Head of caudate nucleus (tissue), 42 donors: ENCODE data around the gene TMEM147.
A peak's percentile ranks its signal among the peaks of the same experiment; 100 is the strongest.
"Not testable (repeated sequence)": the region's sequence is repeated elsewhere in the genome, so short reads cannot be mapped to it uniquely, and the experiment has no call there.

Experiments
- DNase-seq, 42 donors: peaks; one replicate each; pipeline versions ENCODE4 v3.0.0 to v3.0.0-alpha.2; 2020 to 2021; ENCODE audit warnings: mixed read lengths in 7 of 42
- intact Hi-C: fragments of 100-400 bp; cut with DNase I; formaldehyde crosslinking; loops from one replicate; pipeline ENCODE4 v1.15.0; 2022

The TMEM147 gene

DNA sequence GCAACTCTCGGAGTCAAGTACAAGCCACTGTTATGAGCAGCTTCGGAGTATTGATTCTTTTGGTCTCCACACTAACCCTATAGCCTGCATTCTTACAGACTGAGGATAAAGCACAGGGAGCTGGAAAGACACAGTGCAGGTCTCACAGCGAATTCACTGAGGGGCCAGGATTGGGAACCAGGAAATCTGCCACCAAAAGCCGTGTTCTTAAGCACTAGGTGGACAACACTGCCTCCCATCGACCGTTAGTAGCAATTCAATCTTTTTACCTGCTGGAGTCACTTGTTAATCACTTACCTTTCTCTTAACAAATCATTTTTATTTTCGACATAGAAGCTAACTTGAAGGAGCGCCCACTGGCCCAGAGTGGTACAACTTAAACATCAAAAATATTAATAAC lies 46.8 kb downstream of the TMEM147 start:
- peak in 21 of 42 donors; percentile 7 to 53 (median 27) for DNase-seq
- intact Hi-C loops: no loop called here

DNA sequence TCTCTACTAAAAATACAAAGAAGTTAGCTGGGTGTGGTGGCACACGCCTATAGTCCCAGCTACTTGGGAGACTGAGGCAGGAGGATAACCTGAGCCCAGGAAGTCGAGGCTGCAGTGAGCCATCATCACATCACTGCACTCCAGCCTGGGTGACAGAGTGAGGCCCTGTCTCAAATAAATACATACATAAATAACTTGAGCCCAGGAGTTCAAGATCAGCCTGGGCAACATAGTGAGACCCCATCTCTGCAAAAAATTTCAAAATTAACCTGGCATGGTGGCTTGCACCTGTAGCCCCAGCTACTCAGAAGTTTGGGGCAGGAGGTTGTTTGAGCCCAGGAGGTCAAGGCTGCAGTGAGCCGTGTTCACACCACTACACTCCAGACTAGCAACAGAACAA lies 49.6 kb downstream of the TMEM147 start:
- intact Hi-C loops, DNase-seq: not testable (repeated sequence)

DNA sequence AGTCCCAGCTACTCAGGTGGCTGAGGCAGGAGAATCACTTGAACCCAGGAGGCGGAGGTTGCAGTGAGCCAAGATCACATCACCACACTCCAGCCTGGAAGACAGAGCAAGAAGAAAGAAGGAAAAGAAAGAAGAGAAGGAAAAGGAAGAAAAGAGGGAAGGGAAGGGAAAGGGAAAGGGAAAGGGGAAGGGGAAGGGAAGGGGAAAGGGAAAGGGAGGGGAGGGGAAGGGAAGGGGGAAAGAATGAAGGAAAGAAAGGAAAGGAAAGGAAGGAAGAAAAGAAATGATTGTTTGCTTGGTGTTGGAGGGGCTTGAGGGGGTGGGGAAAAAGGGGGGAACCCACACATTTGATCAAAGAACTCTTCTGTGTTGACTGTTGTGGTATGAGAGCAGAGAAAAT lies 50.5 kb downstream of the TMEM147 start:
- intact Hi-C loops: no loop called here
- no peak for DNase-seq

DNA sequence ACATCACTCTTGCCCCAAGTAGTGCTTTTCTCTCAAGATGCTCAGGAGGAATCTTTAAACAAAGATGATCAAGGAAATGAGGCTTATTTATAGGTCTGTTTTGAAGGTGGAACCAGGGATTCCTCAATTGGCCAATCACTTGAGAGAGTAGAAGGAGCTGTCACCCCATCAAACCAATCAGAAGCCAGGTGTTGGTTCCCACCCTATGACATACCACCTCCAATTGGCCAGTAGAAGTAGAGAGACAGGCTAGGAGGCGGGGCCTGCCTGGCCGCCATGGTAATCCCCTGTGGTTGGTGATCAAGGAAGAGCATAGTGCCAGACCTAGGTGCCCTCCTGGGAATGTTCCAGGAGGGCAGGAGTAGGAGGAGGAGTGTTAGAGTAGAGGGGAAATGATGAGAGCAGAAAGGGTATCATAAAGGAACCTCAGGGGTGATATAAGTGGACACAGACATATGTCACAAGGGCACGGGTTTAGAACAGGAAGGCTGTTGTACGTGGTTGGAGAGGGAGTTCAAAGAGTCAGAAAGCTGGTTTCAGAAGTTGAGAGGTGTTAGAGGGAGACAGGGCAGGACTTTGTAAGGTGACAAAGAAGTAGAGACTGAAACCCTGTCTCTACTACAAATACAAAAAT lies 51.1 kb downstream of the TMEM147 start:
- intact Hi-C loops: no loop called here
- no peak for DNase-seq
